ENCODE results near the gene NRXN3.

DNA sequence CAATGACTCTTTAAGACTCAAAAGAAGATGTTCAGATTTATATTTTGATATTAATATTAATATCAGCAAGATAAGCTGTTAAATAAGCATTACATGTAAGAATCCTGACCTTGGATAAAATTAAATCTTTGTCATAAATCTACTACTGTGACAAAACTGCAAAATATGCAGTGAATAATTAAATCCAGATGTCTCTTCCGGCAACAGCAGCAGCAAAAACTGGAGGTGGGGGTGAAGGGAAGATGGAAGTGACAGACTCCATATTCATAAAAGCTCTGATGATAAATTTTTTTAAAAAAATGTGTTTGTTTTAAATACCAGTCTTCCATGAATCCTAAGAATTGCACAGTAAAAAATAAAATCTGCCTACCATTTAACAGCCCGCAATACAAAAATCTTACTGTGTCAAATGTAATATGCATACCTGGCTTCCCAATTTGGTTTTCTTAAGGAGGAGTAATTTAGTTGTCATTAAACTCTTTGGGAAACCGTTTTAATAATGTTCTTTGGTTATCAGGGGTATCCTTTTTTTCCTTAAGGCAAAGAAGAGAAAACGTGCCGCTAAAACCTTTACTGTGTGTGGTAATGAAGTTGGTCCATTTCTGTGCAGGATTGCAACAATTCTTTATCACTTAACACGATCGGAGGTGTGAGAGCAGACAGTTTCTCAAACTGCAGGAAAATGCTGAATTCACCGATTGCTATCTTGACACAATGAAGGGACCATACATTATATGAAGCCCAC lies 1562.9 kb downstream of the NRXN3 start:
- TF ChIP-seq CTCF (IDR thresholded peaks at IDR 0.05; ENCODE audit: poor library complexity) = no peak
- no peak for TF ChIP-seq EZH2phosphoT487 (IDR thresholded peaks at IDR 0.05; ENCODE audit: low read depth, severe bottlenecking, unreplicated experiment)
- no peak for TF ChIP-seq EZH2 (IDR thresholded peaks at IDR 0.05; ENCODE audit: borderline replicate concordance)
